NB4 (cell line): ENCODE measurements around the gene PAIP2B.

Experiments
- MYC ChIP-seq: IDR thresholded peaks from 2 replicates; pipeline ENCODE4 v1.6.1; 2011; ENCODE audit warnings: low read depth, low read length
- TF ChIP-seq, protein P1 (sequence below): IDR thresholded peaks from one replicate; pipeline ENCODE4 v1.5.1; 2012; ENCODE audit warnings: low read depth, low read length
- TF ChIP-seq, protein P2 (sequence below): IDR thresholded peaks from 2 replicates; pipeline ENCODE4 v1.6.1; 2011; ENCODE audit warnings: low read depth, low read length

DNA sequence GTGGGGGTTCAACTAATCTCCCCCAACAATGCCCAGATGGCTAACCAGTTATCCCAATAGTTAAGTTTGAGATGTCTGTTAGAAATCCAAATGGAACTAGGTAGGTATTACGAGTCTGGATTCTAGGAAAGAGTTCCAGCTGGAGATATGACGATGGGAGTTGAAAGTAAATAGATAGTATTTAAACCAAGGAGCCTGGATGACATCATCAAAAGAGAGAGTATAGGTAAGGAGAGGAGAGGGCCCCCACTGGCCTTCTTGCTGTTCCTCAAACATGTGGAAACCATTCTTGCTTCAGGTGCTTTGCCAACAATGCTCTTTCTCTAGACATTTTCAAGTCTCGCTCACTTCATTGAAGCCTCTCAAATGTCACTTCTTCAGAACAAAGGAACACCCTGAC, 26.0 kb upstream of the PAIP2B start:
- TF ChIP-seq, protein P1, sequence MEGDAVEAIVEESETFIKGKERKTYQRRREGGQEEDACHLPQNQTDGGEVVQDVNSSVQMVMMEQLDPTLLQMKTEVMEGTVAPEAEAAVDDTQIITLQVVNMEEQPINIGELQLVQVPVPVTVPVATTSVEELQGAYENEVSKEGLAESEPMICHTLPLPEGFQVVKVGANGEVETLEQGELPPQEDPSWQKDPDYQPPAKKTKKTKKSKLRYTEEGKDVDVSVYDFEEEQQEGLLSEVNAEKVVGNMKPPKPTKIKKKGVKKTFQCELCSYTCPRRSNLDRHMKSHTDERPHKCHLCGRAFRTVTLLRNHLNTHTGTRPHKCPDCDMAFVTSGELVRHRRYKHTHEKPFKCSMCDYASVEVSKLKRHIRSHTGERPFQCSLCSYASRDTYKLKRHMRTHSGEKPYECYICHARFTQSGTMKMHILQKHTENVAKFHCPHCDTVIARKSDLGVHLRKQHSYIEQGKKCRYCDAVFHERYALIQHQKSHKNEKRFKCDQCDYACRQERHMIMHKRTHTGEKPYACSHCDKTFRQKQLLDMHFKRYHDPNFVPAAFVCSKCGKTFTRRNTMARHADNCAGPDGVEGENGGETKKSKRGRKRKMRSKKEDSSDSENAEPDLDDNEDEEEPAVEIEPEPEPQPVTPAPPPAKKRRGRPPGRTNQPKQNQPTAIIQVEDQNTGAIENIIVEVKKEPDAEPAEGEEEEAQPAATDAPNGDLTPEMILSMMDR: no peak
- TF ChIP-seq MYC: no peak
- TF ChIP-seq, protein P2, sequence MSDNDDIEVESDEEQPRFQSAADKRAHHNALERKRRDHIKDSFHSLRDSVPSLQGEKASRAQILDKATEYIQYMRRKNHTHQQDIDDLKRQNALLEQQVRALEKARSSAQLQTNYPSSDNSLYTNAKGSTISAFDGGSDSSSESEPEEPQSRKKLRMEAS: no peak
